CD4-positive, alpha-beta T cell treated with Interleukin-2 at 100 ng/mL for 4 hours (primary cell): ENCODE measurements around the gene HAND2.

Experiments
- DNase-seq: peaks from one replicate; pipeline ENCODE4 v3.0.0-alpha.2; 2020; ENCODE audit warnings: low spot score

Gene HAND2

DNA sequence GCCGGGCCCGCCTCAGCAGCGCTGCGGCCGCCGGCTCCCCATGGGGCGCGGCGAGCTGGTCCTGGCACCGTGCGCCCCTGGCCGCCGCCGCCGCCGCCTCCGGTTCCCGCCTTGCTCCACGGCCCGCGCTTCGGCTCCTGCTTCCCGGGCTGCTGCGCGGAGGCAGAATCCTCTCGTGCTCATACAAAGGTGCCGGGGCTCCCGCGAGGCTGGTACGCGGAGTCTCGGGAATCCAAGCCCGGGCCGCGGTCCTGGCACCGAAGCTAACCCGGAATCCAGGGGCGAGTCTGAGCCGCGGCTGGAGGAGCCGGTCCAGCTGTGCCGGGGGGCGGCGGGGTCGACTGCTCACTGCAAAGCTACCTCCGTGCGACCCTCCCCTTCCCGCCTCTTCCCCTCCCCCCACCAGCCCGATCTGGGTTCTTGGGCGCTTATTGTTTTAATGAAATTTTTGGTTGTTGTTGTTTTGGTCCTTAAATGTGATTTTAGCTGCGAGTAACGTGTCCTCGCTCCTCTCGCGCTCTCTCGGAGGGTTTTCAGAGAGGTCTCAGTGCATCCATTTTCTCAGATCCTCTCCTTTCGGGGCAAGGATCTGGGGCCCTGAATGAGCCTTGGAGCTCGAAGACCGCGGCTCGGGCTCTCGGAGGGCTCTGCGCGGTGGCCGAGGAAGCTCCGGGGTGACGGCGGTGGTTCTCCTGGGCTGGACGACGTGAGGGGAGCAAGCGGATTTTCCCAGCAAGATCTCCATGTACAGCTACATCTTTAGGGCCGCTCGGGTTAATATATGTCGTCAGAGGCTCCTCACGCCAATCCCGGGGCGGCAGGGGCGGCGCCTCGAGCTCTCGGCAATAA lies at the start of gene HAND2:
Gene HAND2 (minus strand): TSS at position 753 of the 849 bp plus-strand sequence. CDS start 940 bp downstream, outside the sequence.
- no peak for DNase-seq

DNA sequence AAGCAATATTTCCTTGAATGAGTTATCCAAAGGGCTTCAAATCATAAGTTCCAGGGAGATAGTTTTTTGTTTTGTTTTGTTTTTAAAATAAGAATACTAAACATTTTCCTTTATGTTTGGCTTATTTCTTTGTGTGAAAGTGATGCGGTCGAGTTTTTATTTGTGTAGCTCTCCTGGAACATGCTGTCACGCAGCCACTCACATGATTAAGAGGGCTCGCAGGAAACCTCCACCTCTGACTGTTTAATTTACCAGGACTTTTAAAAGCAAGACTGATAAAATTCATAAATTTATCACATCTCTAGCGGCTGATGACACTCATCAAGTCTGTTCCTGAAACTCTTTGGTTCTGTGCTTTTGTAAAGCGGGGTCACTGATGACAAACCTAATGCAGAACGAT lies 48.9 kb upstream of the HAND2 start:
- DNase-seq: no peak

DNA sequence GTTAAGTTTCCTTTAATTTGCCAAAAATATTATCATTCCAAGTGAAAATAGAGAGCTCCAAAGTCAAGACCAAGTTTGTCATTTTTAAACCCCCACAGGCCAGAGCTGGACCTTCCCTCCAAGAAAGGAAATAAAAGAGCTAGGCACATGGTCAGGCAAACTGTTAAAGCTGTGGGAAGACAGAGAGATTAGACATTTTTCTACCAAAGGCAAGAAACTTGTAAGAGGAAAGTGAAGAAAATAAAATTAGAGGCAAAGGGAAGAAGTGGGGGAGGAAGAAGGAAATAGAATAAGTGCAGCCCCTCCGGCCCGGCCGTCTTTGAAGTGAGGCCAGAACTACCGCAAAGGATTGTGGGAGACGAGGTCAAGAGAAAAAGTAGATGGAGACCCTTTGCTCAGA lies 47.9 kb upstream of the HAND2 start:
- no peak for DNase-seq

DNA sequence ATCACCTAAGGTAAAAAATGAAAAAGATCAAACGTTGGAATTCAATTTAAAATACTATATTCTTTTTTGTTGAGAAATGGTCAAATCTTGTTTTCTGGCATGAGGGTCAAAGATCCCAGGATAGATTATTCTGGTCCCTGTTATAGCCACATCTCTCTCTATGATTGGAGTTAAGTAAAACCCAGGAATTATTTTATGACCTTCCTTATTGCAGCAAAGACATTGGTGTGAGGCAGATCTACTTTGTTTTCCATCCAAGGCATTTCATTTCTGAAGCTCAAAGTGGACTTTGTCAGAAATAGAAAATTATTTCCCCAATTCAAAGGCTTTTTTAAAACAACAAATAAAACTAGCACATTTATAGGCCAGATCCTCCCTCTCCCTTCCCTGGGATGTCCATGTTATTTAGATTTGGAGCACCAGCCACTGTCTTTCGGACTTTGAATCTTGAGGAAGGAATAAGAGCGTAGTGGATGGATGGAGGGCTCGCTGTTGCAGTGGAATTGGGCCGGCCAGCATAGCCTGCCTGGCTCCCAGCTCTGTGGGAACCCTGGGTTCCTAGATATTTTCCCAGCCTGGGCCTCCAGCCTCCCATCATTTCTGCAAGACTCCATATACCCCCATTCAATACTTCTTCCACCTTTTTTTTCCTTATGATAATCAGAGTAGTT lies 45.6 kb upstream of the HAND2 start:
- DNase-seq: no peak

DNA sequence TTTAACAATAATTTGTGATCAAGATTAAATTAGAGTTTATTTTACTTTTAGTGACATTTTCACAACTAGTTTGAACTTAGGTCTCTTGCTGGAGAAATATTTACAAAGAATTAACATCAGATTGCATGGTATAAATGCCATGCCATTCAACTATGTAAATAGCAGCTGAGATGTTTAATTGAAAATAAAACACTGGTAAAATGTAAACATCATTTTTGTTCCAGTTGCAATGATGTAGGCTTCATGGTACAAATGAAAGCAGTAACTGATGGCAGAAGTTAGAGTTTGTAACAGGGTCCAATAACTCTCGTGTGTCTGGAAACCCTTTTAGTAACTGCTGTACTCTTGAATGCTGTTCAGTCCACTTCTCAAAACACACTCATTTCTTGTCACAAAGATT lies 43.7 kb upstream of the HAND2 start:
- no peak for DNase-seq

DNA sequence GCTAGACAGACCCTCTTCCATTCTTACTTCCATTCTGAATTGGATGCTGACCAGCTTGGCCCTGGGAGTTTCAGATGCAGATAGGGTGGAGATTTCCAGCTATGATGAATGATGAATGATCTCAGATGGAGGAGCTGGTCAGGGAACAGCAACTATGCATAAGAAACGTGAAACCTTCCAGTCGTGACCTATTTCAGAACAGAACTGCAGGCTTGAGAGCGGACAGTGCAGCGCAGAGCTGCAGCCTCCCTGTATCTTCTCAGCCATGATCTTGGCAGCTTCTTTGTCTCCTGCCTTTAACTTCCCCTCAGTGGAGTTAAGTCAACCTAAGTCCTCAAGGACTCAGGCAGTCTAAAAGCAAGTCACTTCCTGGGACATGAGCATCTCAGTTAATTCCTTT lies 43.3 kb upstream of the HAND2 start:
- no peak for DNase-seq

DNA sequence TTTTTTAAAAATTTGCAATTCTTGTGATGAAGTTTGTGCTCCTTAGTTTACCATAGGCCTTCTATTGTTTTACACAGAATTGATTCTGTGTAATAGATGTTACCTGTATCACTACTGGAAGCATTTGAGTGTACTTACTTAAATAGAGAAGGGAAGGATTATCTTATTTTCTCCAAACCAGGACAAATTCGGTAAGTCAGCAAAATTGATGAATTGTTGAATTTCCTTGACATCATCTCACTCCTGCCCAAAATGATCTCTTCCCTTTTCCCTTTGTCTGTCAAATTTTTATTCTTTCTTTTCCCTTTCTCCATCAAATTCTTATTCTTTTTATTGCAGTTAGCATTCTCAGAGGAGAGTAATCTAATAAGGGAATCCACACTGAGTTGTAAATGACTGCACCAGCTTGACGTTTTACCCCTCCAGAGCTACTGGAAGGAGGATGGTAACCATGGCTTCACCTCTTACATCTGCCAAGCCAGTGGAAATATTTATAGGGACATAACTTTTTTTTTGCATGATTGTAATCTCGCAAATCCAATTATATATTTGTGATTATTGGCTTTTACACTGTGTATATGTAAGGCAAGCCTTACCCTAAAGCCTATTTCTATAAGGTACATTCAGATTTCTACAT lies 42.6 kb upstream of the HAND2 start:
- DNase-seq: no peak

DNA sequence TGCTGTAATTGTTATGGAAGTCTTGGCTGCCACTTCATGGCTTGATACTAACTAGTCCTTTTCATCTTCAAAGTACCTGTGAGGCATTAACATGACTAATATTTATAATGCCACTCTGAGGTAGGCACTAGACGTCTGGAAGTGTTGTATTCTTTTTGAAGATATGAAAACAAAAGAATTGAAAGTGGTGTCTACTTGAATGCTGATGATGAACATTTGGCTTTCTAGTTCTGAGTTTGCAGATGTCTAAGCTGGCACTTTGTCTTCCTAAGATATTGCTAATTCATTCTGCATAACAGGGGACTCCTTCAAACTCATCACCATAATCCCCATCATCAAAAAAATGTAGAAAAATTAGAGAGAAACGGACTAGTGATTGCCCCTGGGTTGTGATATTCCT lies 41.6 kb upstream of the HAND2 start:
- DNase-seq: no peak

DNA sequence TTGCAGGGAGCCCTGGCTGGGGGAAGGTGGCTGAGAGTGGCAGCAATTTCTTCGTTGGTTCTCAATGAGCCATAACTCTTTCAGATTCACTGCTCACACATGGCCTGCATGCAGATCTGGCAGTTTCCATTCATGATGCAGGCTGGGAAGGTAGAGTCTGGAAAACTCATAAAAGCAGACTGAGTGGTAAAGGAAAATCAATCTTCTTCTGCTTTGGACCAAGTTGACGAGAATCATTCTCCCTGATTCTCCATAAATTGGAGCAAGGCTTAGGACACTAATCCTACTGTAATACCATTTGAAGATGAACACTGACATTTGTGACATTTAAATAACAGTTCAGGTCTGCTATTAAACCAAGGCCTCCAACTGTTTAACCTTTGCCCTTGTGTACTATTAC lies 35.3 kb upstream of the HAND2 start:
- DNase-seq: no peak

DNA sequence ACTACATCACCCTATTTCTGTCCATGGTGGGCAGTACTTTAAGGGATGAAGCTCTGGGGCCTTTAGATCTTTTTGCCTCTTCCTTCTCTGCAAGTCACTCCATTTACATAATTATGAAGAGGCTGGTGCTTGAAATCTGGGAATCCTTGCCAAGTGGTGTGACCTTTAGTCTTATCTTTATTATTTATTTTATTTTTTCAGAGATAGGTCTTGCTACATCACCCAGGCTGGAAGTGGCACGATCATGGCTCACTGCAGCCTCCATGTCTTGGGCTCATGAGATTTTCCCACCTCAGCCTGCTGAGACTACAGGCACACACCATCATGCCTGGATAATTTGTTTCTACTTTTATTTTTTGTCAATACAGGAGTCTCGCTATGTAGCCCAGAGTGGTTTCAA lies 34.4 kb upstream of the HAND2 start:
- DNase-seq: no peak

DNA sequence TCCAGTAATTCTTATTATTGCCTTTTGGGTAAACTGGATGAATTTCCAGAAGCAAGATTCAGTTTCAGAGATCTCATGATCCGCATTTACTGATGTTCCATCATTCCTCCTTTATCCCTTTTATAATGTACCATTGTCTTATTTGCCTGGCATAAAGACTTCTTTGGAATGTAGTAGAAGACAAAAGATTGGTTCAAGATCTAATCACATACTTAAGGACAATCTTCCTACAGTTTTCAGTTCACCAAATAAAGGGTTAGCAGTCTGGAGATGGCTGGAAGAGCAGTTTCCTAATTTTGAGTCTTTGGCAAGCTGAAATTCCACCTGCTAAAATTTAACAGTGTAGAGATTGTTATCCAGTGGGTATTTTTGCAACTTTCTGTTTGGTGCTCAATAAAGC lies 30.9 kb upstream of the HAND2 start:
- DNase-seq: no peak

DNA sequence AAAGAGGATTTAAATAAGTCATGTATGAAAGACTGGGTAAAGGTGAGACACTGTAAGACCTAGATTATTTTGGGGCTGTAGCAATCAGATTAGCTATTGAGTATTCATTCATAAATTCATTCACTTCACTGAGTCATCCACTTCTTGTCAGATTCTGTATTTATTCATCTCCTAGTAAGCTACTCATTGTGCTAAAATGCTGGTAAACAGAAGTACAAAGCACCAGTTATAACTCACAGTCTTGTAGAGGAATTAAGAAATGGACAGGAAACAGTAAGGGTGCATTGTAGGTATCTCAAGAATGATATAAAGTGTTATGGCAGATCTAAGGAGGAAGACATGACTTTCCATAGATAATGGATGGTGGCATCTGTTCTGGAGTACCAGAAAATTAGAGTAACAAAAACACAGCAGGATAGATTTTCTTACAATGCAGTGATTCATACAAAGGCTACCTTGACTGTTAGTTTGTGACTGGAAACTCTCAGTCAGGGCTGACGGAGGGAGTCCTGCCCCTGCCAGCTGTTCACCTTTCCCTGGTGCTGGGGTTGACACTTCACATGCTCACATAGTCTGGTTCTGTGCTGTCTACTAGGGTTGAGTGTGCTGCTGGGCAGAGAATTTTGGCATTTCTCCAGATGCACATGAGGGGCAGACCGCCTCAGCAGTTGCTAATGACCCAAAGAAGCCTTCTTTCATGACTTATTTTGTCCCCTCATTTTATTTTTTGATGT lies 26.5 kb upstream of the HAND2 start:
- no peak for DNase-seq

DNA sequence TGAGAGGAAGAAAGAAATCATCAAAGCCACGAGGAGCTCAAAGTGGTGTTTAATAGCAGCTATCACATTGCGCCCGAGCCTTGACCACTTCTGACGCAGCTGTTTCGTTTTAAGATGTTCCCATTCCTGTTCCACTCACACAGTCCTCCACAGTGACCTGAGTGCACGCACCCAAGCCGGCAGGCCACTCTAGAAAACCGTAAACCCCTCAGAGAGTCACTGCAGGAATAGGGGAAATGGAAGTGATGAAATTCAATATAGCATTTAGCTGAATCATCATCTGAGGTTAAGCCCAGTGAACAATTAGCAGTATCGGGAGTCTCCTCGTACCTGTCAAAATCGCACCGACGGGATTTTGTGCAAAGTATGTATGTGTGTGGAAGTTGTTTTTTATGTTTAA lies 17.9 kb upstream of the HAND2 start:
- no peak for DNase-seq

DNA sequence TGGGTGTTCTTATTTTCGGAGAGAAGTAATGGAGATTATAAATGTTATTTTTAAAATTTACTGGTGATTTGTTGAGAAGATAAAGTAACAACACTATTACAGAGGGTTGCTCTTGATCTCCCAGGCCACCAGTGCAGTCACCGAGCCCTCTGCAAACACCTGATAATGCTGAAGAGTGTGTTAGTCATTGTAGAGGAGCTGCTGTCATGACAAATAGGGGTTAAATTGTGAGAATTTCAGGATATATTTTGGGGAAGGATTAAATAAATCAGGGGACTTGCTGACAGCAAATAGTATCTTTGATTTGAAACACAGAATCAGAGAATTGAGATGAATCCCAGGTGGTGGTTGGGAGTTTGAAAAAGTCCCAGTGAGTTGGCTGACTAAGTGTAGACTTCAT lies 16.7 kb upstream of the HAND2 start:
- no peak for DNase-seq

DNA sequence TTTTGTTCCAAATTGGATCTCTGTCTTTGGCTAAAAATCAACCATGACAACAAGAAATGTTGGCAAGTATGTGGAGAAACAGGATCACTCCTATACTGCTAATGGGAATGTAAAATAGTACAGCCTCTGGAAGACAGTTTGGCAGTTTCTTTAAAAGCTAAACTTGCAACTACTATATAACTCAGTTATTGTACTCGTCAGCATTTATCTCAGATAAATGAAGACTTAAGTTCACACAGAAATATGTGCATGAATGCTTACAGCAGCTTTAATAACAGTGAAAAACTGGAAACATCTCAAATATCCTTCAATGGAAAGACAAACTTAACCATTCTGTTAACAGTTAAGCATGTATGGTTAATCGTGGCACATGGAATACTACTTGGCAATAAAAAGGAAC lies 15.4 kb upstream of the HAND2 start:
- no peak for DNase-seq

DNA sequence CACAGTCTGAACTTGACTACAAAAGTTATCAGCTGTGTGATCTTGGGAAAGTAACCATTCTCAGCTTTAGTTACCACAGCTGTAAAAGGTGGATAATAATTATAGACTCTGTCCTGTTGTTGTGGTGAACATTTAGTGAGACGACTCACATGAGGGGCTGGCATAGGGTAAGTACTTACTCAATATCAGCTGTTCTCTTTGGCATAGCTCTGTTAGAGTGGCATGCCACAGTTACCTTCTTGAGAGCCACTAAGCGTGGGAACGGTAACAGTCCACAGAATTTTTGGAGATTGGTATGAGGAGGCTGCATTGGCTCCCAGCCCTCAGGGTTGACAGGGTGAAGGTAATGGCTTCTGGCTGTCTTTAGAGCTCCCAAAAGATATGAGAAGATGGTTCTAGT lies 13.2 kb upstream of the HAND2 start:
- DNase-seq: no peak

DNA sequence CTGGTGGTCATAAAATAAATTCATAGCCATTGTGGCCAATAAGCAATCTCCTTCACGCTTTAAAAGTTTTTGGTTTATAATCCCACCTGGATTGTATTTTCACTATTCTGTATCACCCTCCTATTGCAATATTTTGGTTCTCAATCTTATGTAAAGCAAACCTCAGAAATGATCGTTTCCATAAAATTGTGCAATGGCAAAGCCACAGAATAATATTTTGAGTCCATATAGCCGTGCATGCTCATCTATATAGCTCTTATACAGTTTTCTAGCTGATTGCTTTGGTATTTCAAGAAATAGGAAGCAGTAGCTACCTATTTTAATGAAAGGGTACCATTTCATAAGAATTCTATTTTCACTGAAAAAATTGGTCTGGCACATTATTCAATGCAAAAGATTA lies 10.0 kb upstream of the HAND2 start:
- no peak for DNase-seq

DNA sequence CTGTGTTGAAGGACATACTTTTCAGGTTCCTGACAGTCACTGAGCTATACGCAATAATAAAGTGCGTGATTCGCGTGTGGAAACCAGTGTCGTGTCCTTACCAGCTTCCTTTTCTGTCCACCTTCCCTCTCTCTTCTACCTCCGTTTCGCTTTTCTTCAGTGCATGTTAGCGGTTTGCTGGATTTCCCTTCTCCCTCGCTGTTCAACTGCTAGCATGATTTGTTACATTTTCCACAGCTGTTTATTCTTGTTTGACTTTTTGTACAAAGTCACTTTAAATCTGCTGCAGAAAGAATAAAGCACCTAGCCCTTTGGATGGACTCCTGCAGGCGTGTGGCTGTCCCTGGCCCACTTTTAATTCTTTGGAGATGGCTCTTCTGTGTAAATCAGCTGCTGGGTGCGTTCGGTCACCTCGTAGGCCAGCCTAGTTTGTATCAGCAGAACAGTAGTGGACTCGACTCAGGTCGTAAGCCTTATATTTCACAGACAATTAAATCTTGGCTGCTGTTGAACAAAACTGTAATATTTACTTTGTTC lies 8.9 kb upstream of the HAND2 start:
- DNase-seq: no peak

DNA sequence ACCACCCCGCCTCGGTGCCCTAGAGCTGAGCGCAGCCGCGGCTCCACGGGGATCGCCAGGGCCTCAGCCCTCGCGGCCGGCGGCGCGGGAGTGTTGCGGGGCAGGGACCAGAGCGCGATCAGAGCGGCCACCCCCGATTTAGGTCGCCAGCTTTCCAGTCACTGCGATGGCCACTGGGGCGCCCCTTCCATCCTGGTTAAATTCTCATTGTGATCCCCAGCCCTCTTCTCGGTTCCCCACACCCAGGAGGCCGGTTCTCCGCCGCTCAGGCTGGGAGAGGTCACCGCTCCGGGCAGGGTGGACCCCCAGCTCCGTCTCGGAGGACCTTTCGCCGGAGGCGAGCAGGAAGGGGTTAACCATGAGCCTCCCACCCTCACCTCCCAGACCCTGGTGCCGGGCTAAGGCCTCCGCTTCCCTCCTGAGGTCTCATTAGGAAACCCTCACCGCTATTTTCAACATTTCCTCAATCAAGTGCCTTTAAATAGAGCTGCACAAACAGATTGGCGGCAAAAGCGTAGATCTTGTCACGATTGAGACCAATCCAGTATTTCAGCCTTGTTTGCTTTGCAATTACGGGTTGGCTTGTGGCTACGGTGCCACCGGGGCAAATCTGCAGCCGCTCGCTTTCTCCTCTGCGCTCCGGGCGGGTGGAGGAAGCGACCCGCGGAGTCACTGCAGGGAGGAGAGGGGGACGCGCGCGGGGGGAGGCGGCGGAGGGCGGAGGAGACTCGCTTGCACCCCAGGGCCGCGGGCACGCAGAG lies 8.3 kb upstream of the HAND2 start:
- no peak for DNase-seq

DNA sequence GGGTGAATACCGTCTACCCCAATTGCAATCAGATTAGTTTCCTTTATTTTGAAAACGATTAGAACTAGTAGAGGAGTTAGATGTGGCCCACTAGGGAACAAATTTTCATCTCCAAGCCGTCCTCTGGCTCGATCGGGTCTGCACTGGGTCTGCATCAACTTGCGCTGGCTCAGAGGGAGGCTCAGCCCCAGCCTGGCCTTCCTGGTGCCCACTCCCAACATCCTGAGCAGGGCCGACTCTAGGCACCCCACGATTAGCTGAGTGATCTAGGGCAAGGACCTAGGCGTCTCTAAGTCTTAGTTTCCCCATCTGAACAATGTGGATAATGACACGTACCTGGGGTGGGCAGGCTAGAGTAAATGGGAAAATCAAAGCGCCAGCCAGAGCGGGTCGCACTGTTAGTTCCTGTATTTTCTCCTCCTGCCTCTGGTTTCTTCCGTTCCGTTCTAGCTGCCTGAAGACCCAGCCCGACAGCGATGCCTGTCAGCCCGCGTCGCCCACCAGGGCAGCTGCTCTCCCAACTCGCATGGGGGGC lies 7.7 kb upstream of the HAND2 start:
- DNase-seq: no peak

DNA sequence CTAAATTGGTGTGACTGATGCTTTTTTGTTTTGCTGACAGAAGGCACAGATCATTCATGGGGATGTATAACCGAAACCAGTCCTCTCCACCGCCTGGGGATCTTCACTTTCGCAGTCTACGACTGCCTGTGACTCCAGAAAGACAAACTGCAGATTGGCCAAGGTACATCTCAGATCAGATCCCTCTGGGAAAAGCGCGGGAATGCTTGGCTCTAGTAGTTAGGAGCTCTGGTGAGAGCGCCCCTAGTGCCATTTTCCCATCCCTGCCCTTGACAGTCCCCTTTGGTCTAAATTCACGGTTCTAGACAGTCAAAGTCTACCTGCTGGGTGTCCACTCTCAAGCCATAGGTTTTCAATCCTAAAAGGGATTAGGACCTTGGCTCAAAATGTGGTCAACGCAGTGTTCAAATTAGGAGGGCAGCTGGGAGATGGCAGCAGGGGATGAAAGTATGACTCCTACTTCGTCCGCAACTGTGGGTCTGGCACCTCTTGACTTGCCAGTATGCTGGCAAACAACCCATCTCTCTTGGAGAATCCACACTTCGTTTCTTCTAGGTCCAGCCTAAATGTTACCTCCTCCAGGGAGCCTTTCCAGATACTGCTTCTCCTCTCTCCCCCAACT lies 6.9 kb upstream of the HAND2 start:
- DNase-seq: no peak
